Measurements from ENCODE around the gene MS4A15.

The MS4A15 gene

DNA sequence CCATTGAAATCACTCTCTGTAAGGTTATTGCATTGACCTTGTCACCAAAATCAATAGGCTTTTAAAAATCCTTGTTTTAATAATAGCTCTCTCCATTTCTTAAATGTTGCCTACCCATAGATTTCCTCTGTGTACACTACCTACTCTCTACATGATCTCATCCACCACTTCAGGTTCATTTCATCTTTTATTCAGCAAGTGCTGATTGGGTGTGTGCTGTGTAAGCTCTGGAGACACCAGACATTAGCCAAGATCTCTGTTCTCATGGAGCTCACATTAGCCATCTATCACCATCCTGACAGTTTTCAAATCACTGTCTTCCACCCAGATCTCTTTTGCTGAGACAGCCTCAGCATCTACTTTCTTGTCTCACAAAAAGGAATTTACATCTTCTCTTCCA is 24.1 kb downstream of the MS4A15 start:
- DNase-seq = no peak

DNA sequence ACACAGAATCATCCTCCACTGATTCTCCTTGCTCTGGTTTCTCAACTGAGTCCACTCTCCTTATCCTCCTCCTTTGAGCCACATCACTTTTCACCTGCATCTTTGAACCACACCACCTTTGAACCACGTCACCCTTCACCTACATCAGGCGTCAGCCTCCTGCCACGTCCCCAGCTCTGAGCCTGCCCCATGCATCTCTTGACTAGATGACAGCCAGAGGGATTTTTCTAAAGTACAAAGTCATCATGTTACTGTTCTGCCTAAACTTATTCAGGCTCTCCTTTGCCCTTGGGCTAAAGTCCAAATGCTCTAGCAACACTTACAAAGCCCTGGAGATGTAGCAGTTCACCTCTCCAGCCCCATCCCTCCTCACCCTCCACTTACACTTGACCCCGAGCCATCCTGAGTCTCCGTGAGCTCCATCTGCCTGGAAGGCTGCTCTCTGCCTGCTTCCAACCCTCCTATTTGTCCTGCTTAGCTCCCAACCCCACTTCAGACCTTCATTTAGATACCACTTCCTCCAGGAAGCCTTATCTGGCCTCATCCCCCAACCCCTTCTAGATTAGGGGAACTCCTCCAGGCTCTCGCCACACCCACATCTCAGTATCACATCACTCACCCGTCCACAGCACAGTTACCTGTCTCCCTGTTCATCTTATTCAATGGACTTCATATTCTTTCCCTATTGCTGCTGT is 24.8 kb downstream of the MS4A15 start:
- no peak for DNase-seq

DNA sequence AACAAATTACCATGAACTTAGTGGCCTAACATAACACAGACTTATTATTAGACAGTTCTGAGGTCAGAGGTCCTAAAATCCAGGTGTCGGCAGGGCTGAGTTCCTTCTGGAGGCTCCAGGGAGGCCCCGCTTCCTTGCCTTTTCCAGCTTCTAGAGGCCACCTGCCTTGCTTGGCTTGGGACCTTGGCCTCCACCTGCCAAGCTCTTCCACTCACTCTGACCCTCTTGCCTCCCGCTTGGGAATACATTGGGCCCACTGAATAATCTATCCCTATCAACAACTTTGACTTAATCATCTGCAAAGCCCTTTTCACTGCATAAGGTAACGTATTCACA is 25.3 kb downstream of the MS4A15 start:
- DNase-seq = no peak

- no peak for DNase-seq
Observed at GRCh38 chr11:60782393-60783140, 25.9 kb downstream of the MS4A15 start.

DNA sequence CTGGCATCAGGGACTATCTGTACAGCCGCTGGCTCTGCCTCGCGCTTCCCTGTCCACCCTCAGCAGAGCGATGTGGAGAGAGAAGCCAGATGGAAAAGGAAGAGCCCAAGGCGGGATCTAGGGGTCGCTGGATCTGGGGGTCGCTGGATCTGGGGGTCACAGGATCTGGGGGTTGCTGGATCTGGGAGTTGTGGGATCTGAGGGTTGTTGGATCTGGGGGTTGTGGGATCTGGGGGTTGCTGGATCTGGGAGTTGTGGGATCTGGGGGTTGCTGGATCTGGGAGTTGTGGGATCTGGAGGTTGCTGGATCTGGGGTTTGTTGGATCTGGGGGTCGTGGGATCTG is 26.4 kb downstream of the MS4A15 start:
- DNase-seq = no peak

DNA sequence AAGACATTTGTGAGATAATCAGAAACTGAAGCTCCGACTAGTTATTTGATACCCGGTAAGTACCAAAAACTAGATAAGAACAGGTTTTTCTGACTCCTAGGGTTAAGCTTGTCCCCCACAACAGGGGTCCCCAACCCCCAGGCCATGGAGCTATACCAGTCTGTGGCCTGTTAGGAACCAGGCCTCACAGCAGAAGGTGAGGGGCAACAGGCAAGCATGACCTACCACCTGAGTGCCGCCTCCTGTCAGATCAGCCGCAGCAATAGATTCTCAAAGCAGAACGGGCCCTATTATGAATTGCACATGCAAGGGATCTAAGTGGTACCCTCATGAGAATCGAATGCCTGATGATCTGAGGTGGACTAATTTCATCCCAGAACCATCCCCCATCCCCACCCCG is 27.2 kb downstream of the MS4A15 start:
- DNase-seq = no peak

GRCh38 chr11:60785136-60785535 is 28.5 kb downstream of the MS4A15 start, which contains the start of gene MS4A10:
Gene MS4A10 (plus strand): TSS chr11:60785333. CDS start chr11:60790336, 5,003 bp downstream.
- DNase-seq = no peak

GRCh38 chr11:60785806-60786361 is 29.2 kb downstream of the MS4A15 start:
- DNase-seq = no peak

DNA sequence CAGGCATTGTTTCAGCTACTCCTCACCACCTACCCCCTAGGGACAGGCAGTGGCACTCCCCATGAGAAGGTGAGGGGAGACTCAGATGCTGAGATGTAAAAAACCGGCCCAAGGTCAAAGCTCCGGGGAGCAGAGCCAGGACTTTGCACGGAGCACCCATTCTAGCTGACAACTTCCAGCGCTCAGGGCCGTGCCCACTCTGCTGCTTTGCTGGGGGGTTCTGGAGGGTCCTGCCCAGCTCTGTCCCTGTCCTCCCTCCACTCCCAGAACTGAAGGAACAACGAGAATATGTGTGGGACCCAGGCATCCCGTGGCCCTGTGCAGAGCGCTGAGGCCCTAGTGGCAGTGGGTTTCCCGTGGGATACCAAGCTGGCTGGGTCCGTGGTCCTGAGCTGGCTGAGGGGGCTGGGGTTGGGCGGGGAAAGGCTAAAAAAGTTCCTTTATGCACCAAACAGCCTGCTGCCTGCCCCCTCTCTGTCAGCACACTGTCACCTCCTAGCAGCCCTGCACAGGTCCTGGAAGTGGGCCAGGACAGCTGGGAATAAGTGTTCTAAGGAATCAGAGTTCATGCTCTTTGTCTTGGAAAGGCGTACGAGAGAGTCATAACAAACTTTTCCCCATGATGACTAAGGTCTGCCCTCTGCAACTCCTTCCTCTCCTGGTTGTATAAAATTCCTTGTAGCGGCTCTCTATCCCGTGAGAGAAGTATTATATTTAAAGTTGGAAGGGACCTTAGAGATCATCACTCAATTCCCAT is 30.3 kb downstream of the MS4A15 start:
- peak; percentile 70 for DNase-seq

DNA sequence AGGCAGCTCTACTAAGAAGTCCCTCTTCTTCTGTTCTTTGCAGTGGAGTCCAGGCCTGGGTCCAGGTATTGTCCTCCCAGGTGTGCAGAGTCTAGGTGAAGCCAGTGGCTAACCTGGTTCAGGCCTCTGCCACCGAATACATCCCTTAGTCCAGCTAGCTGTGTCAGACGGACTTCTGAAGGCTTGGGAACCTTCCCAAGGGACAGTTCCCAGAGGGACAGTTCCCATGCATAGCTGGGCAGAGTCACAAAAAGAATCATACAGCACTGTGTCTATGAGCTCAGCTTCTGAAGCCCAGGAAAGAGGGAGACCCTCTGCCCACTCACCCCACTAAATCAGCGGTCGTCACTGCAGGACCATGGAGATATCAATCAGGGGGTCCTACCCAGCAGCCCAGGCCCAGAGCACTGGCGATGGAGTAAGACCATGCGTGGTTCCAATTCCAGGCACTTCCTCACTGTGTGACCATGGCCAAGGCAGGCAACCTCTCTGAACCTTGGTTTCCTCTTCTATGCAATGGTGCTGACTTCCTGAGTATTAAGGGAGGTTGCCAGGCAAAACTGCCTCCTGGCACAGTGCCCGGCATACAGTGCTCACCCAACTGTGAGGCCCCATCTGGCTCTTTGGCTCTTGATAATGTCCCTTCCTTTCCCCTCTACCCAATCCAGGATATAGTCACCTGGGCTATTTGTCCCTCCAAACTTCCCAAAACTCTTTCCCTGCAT is 31.9 kb downstream of the MS4A15 start:
- no peak for DNase-seq

DNA sequence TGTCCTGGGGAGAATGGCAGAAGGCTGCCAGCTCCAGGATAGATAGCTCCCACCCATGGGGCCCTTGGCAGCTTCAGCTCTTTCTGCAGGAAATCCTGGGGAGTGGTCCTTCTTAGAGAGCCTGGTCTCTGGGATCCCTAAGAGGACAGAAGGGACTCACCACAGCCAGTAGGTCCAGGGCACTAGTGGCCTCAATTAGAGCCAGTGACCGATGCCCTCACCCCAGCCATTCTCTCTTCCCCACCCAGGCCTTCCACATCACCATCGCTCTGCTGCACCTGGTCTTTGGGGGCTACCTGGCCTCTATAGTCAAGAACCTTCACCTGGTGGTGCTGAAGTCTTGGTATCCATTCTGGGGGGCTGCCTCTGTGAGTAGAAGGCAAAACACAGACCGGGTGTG is 34.1 kb downstream of the MS4A15 start:
- DNase-seq = no peak

- DNase-seq = no peak
Observed at GRCh38 chr11:60791153-60791933, 34.7 kb downstream of the MS4A15 start.

DNA sequence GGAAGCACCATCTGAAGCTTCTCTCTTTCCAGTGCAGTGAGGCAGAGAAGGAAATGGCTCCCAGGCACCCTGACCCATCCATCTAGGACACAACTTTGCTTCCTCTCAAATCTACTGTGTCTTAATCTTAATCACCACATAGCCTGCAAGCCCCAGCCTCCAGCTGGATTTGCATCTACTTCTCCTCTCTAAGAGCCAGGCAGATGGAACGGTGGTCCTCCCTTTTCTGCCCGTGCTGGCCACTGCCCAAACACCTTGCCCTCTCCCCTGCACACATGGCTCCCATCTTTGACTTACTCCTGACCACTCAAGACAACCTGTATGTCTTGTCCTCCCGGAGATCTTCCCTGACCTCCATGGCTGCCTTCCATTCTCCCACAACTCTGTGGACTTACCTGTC is 35.9 kb downstream of the MS4A15 start:
- no peak for DNase-seq

GRCh38 chr11:60795291-60795690 is 38.6 kb downstream of the MS4A15 start:
- no peak for DNase-seq

DNA sequence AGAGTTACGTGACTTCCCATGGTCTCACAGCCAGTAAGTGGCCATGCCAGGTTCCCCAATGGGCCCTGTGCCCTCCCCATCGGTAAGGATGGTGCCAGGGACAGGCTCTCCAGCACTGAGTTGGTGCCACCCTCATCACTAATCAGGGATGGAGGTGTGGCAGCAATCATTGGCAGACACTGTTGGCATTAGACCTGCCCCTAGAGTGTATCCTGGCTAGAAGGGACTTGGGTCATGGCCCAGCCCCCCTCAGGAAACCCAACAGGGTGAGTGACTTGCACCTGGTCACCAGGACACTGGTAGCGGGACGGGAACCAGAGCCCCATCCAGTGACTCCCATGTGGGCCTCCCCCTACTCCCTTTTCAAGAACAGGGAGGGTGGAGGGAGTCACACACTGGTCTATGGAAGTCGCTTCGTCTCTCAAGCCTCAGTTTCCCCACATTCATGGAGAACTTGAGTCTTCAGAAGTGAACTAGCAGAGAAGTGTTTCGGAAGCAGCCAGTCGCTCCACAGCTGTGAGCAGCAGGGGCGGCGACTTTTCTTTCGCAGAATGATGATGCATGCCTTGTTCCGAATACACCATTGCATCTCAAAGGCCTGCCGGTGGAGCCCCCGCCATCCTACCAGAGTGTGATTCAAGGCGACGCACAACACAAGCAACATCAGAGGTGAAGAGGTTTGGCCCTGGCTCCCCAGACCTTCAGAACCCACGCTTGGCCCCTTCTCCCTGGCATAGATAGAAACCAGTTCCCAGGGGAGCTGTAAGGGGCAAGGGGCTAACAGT is 41.4 kb downstream of the MS4A15 start:
- DNase-seq = no peak

DNA sequence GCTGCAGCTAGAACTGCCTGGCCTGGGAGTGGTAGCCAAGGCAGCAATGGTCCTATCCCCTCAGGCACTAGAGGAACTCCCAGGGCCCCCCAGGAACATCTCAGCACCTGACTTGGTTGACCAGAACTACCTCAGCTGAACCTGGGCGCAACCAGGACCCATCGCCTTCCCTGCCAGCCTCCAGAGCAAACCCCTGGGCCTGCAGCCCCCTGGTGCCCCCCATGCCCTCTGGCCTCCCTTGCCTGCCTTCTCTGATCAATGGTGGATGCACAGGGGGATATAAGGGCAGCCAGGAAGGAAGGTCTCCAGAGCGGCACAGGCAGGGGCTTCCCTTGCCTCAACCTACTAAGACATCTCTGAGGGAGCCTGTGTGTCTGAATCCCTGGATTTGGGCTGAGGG is 42.0 kb downstream of the MS4A15 start:
- DNase-seq = no peak

- DNase-seq = no peak
Observed at GRCh38 chr11:60801194-60801593, 44.5 kb downstream of the MS4A15 start.

DNA sequence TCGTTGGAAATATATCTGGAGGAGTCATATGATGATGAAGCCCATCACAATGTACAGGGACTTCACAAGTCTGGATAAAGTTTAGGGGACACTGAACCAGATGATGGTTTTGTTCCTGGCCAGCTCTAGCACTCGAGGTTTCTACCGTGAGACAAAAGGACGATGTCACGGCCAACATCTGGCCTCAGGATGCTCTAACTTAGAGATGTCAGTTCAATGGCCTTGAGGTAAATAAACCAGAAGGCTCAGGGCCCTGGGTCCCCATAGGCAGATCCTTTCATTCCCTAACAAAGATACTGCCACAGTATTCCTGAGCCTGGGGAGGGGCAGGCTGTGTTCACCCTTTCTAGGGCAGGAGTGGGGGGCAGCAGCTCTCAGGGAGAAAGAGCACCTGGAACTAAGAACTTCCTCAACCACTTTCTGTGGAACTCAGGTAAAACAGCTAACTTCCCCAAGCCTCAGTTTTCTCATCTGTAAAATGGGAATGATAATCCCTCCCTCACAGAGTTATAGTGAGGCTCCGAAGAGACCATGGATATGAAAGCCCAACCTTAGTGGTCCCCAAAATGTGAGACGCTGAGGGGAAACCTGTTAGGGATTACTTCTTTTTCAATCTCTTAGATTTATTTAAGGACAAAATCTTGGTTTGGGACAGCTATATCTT is 46.7 kb downstream of the MS4A15 start:
- no peak for DNase-seq

DNA sequence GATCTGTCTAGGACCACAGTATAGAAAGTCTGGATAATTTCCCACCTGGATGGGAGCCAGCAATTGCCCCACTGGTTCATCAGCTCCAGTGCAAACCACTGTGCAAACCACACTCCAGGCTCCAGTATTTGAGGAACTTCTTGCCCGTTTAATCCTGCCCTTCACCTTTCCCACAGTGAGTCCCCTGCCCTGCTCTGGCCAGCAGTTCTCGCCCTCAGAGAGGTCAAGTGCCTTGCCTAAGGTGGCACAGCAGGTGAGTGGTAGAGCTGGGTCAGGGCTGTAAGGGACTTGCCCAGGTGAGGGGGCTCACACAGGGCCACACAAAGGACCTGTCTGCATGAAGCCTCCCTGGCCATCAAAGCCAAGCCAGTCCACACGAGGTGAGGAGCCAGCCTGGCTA is 52.6 kb downstream of the MS4A15 start:
- no peak for DNase-seq

- DNase-seq = no peak
Observed at GRCh38 chr11:60809691-60810090, 53.0 kb downstream of the MS4A15 start.

DNA sequence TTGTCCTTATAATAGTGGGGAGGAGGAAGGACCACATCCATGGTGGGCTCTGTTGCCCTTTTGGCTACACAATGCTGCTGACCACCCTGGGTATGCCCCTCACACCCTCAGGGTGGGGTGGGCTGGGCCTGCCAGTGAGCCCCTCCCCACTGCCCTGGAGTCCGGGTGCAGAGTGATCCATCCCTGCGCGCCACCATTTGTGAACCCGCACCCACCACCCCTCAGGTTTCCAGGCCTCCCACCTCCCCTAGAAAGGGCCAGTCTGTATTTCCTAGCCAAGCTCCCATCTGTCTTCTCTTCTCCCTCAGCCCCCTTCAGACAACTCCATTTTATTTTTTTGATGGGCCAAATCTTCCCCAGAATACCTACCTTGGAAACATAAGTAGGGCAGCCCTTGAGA is 53.5 kb downstream of the MS4A15 start:
- DNase-seq = no peak
